ENCODE data around the gene MICU1.
"Not testable (repeated sequence)": the region's sequence is repeated elsewhere in the genome, so short reads cannot be mapped to it uniquely, and the experiment has no call there.

MICU1 gene

GRCh38 chr10:72503694-72504438, 122.0 kb downstream of the MICU1 start:
- DNase-seq (ENCODE audit: low read depth): no peak

GRCh38 chr10:72503241-72503640, 122.6 kb downstream of the MICU1 start:
- peak; percentile 54 for DNase-seq (ENCODE audit: low read depth)

- no peak for DNase-seq (ENCODE audit: low read depth)
Measured at GRCh38 chr10:72502581-72502980, 123.3 kb downstream of the MICU1 start.

GRCh38 chr10:72499701-72500100, 126.2 kb downstream of the MICU1 start:
- DNase-seq (ENCODE audit: low read depth): no peak

- DNase-seq (ENCODE audit: low read depth): no peak
Measured at GRCh38 chr10:72490951-72491350, 134.9 kb downstream of the MICU1 start.

- no peak for DNase-seq (ENCODE audit: low read depth)
Measured at GRCh38 chr10:72487521-72487920, 138.4 kb downstream of the MICU1 start.

GRCh38 chr10:72487116-72487515, 138.8 kb downstream of the MICU1 start:
- DNase-seq (ENCODE audit: low read depth): no peak

- DNase-seq (ENCODE audit: low read depth): no peak
Measured at GRCh38 chr10:72485701-72486100, 140.2 kb downstream of the MICU1 start.

- DNase-seq (ENCODE audit: low read depth): no peak
Measured at GRCh38 chr10:72484521-72484920, 141.4 kb downstream of the MICU1 start.

- DNase-seq (ENCODE audit: low read depth): no peak
Measured at GRCh38 chr10:72483471-72483870, 142.4 kb downstream of the MICU1 start.

GRCh38 chr10:72480861-72481260, 145.0 kb downstream of the MICU1 start:
- DNase-seq (ENCODE audit: low read depth): no peak

- DNase-seq (ENCODE audit: low read depth): no peak
Measured at GRCh38 chr10:72477463-72477862, 148.4 kb downstream of the MICU1 start.

- DNase-seq (ENCODE audit: low read depth): no peak
Measured at GRCh38 chr10:72472306-72472705, 153.6 kb downstream of the MICU1 start.

- no peak for DNase-seq (ENCODE audit: low read depth)
Measured at GRCh38 chr10:72470666-72471065, 155.2 kb downstream of the MICU1 start.

- not testable (repeated sequence) for DNase-seq (ENCODE audit: low read depth)
Measured at GRCh38 chr10:72467064-72467463, 158.8 kb downstream of the MICU1 start.

GRCh38 chr10:72466018-72466417, 159.9 kb downstream of the MICU1 start:
- DNase-seq (ENCODE audit: low read depth): no peak

- DNase-seq (ENCODE audit: low read depth): no peak
Measured at GRCh38 chr10:72464438-72464837, 161.4 kb downstream of the MICU1 start.

GRCh38 chr10:72462261-72462660, 163.6 kb downstream of the MICU1 start:
- DNase-seq (ENCODE audit: low read depth): no peak

GRCh38 chr10:72461085-72461484, 164.8 kb downstream of the MICU1 start:
- no peak for DNase-seq (ENCODE audit: low read depth)

- DNase-seq (ENCODE audit: low read depth): no peak
Measured at GRCh38 chr10:72460284-72460876, 165.5 kb downstream of the MICU1 start.

GRCh38 chr10:72459301-72459700, 166.6 kb downstream of the MICU1 start:
- DNase-seq (ENCODE audit: low read depth): no peak

GRCh38 chr10:72455889-72456595, 169.8 kb downstream of the MICU1 start:
- DNase-seq (ENCODE audit: low read depth): peak; percentile 11

GRCh38 chr10:72449941-72450441, 175.9 kb downstream of the MICU1 start:
- no peak for DNase-seq (ENCODE audit: low read depth)

All from stromal cell of bone marrow (primary cell).